NCI-H128 (cell line): ENCODE results near the gene LIMD2.

Experiments used
- DNase-seq: peaks from one replicate; lab custom pipeline; 2025; ENCODE audit not compliant: unreplicated experiment; lab: John Stamatoyannopoulos, UW

LIMD2 gene

GRCh38 chr17:63685041-63685440 lies 14.9 kb downstream of the LIMD2 start:
- DNase-seq: no peak

DNA sequence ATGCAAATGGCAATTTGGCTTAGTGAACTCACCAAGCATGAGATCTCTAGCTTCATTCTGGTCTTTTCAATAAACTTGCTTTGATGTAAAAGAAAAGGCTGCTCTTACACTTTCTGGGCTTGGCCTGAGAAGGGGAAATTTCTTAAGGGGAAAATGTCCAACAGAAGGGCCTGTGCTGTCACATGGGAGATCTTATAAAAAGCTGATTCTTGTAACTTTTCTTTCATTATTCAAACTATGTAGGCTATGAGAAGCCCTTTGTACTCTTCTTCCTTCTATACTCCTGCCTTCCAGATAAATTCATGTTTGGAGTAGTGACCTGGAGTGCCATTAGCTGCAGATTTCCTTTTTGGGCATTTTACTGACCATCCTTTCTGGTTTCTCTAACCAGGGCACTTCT lies 16.9 kb downstream of the LIMD2 start:
- DNase-seq: no peak

DNA sequence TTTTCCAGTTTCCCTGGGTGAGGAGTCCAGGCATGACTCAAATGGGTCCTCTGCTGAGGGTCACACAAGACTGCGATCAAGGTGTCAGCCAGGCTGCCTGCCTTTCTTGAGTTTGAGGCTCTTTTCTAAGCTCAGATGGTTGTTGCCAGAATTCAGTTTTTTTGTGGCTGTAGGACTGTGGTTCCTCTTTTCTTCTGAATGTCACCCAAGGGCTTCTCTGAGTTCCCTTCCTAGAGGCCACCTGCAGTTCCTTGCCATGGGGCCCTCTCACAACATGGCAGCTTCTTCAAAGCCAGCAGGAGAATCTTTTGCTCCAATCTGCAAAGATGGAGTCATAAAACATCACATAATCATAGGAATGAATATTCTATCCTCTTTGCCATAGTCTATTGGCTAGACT lies 17.5 kb downstream of the LIMD2 start:
- DNase-seq: no peak

DNA sequence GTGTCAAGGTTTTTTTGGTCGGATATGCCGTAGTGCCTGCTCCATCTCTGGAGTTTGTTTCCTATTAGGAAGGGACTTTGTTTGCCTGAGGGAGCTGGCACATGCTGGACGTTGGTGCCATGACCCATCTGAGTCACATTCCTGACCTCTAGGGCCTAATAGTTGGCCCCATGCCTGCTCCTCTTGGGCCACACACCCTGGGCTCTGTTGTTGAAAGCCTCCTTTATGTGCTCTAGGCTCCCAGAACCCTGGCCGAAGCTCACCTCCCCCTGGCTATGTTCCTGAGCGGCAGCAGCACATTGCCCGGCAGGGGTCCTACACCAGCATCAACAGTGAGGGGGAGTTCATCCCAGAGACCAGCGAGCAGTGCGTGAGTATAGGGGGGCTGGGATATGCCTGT lies 18.4 kb downstream of the LIMD2 start:
- no peak for DNase-seq

GRCh38 chr17:63680700-63681099 lies 19.2 kb downstream of the LIMD2 start:
- no peak for DNase-seq

DNA sequence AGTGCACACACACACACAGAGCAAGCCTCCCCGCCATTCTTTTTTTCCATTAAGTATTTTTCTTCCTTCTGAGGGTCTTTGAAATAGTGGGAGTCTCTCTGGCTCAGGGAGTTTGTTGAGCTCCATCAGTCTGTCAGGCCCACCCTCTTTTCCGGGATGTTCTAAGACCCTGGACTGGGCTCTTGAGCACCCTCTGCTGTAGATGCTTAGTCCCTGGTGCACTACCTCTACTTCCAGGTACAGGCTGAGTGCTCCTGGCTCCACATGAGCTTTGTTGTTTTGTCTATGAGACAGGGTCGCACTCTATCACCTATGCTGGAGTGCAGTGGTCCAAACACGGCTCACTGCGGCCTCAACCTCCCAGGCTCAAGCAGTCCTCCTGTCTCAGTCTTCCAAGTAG lies 20.7 kb downstream of the LIMD2 start:
- DNase-seq: no peak

DNA sequence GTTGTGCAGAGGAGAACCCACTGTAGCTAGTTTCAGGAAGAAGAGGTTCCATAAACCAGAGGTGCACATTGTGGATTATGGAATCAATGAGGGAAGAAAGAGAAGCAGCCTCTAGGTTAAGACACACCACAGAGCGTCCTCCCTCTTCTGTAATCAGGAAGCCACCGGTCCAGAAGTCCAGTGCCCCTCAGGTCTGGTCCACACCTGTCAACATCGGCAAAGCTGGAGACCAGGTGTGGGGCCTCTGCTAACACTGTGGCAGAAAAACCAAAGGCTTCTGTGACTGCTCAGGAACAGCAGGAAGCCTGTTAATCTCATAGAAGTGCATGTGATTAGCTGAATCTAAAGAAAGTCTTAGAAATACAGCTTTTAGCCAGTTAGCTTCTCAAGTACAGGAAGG lies 23.3 kb downstream of the LIMD2 start:
- no peak for DNase-seq

- DNase-seq: no peak
Observed at GRCh38 chr17:63675607-63676546, 24.0 kb downstream of the LIMD2 start.

- no peak for DNase-seq
Observed at GRCh38 chr17:63675231-63675606, 24.7 kb downstream of the LIMD2 start.

- no peak for DNase-seq
Observed at GRCh38 chr17:63672856-63673255, 27.1 kb downstream of the LIMD2 start.

DNA sequence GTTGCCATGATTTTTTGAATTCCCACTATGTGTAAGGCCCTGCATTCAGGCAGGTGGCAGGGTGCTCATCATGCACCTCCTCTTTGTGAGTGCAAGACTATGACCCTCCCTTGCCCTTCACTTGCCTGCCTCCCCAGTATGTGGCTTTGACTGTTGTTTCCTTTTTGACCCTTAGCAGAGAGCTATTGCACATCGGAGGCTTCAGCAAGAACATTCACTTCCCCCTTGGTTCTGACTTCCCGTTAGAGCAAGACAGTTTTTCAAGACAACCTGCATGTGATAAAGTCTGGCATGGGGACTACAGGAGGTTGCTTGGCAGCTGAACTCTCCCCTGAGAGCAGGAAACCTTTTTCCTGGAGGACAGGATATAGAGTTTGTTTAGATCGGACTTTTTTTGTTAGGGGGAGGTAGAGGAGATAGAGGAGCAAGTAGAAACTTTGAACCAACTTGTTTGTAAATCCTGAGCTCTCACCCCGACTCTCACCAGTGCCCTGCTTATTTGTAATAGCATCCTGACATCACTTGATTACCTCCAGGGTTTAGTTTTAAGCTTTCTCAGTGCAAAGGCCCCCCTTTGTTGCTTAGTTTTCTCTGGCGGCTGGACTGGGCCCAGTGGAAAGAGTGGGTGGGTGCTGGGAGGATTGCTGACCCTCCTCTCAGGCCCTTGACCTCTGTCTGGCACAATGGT lies 34.3 kb downstream of the LIMD2 start:
- no peak for DNase-seq

GRCh38 chr17:63659850-63660249 lies 40.1 kb downstream of the LIMD2 start:
- no peak for DNase-seq

DNA sequence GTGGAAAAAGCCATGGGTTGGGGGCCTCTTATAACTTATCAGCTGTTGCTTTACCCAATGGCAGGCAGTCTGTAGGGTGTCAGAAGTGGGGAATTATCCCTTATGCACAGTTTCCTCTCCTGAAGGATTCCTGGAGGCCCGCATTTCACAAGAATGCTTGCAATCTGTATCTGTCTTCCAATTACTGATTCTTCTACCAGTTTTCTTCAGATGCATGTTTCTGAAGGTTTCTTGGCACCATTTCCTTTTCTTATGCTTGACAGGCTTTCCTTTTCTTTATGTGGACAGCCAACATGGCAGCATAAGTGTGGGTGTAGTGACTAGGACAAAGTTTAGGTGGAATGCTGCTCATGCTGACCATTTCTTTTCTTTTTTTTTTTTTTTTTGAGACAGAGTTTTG lies 41.6 kb downstream of the LIMD2 start:
- DNase-seq: no peak

DNA sequence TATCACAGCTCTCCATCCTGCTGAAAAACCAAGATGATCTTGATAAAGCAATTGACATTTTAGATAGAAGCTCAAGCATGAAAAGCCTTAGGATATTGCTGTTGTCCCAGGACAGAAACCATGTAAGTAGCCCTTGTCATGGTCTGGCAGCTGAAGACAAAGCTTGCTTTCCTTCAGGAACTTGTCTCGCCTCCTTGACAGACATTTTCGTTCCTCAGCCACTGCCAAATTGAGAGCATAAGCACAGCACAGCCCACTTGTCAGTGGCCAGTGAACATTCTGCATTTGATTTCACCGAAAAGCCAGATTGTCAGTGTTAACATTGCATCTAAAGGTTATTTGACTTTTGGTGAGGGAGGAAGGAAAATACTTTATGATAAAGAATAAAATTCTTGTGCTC lies 42.1 kb downstream of the LIMD2 start:
- no peak for DNase-seq

GRCh38 chr17:63653050-63653449 lies 46.9 kb downstream of the LIMD2 start:
- DNase-seq: no peak

DNA sequence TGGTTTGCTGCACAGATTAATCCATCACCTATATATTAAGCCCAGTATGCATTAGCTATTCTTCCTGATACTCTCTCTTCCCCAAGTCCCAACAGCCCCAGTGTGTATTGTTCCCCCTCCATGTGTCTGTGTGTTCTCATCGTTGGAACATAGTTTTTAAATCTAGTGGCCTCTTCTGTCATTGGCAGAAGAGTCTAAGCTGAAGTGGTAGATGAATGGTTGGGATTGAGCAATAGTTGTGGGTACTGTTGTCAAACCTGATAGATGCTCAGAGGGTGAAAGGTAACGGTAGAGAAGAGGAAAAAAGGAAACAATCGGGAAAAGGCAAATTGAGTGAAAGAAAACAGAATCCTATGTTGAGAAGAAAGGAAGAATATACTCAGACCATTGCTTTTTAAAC lies 47.8 kb downstream of the LIMD2 start:
- DNase-seq: no peak

- no peak for DNase-seq
Observed at GRCh38 chr17:63649813-63650212, 50.1 kb downstream of the LIMD2 start.

- no peak for DNase-seq
Observed at GRCh38 chr17:63647936-63648335, 52.0 kb downstream of the LIMD2 start.

- no peak for DNase-seq
Observed at GRCh38 chr17:63647065-63647725, 52.7 kb downstream of the LIMD2 start.

GRCh38 chr17:63646488-63646806 lies 53.5 kb downstream of the LIMD2 start:
- no peak for DNase-seq
